SW 1271 (cell line): ENCODE measurements around the gene ZNF521.

Experiments used
- DNase-seq, 2 experiments: peaks; one replicate each; lab custom pipeline; 2025; lab: John Stamatoyannopoulos, UW

The ZNF521 gene

GRCh38 chr18:25075783-25076182, 276.2 kb downstream of the ZNF521 start:
- no peak for DNase-seq

DNA sequence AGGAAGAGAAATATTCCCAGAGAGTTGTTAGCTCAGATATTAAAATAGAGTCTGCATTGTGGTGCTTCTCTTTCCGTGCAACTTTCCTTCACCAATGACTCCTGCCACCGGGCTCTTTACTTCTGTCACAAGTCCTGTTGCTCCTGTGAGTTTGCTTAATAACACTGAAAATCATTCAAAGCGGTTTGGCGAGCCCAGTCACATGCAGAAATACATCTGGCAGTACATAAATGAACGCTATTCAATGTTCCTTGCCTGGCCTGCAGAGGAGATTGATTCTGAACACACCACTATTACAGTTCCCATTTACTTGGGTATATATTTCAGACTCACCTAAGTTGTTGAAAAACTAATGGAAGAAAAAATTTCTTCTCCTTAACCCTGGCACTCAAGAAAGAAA, 276.6 kb downstream of the ZNF521 start:
- no peak for DNase-seq

DNA sequence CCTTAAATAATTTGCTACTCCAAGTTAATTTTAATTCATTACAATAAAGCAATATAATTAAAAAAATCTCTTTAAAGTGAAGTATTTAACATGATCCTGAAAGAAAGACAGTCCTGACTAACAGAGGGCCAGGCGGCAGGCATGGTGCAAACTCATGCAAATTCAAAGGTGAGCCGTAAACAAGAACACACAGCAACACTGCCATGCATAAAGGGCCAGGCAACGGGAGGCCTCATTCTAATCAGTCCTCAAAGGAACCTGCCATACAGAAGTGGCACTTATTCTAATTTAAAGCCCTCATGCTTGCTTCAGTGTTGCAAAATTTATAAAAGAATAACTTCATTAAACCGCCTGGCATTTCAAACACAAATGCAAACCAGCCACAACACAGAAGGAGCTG, 277.0 kb downstream of the ZNF521 start:
- DNase-seq, result no peak

DNA sequence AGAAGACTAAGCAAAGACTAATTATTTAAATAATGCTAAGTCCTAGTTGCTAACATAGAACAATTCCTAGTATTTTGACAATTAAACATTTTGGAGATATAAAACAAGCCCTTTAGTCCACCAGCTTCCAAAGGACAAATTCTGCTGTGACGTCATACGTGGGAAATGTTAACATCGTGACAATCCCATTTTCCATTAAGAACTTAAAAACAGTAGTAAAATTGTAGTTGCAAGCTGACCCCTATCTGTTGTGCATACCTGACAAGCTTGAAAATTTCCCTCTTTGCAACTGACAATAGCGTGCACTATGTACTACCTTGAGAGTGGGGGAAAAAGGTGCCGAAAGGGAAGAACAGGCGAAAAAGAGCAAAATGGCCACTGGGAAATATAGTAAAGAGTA, 279.8 kb downstream of the ZNF521 start:
- no peak for DNase-seq

- no peak for DNase-seq
Observed at GRCh38 chr18:25067275-25068025, 284.5 kb downstream of the ZNF521 start.

- no peak for DNase-seq
Observed at GRCh38 chr18:25066516-25066915, 285.4 kb downstream of the ZNF521 start.

- no peak for DNase-seq
Observed at GRCh38 chr18:25062720-25063119, 289.2 kb downstream of the ZNF521 start.

GRCh38 chr18:25061395-25061794, 290.6 kb downstream of the ZNF521 start:
- DNase-seq, result no peak

DNA sequence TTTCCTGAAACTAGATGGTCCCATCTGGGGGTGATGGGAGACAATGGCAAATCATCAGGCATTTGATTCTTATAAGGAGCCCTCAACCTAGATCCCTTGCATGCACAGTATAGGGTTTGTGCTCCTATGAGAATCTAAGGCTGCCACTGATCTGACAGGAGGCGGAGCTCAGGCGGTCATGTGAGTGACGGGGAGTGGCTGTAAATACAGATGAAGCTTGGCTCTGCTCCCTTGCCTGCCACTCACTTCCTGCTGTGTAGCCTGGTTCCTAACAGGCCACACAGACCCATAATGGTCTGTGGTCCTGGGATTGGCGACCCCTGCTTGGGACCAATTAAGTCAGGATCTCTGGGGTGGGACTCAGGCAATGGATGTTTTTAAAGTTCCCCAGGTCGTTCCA, 293.4 kb downstream of the ZNF521 start:
- DNase-seq, result no peak

GRCh38 chr18:25057491-25058050, 294.4 kb downstream of the ZNF521 start:
- no peak for DNase-seq

DNA sequence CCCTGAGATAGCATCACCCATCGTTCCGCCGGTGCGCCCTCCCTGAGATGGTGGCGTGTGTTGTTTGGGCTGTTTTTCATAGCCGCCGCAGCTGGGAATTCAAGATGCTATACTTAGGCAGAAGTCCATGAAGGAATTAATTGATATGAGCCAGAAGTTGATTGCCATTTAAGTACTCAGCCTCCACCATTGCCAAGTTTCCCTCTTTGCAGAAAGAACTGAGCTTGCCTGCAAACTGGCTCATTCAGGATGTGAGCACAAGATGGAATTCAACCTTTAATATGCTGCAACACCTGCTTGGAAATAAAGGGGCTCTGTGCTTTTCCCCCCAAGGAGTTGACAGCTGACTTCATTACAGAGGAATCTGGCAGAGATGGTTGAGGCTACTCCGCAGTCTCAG, 295.5 kb downstream of the ZNF521 start:
- no peak for DNase-seq

- no peak for DNase-seq
Observed at GRCh38 chr18:25055076-25055475, 296.9 kb downstream of the ZNF521 start.

DNA sequence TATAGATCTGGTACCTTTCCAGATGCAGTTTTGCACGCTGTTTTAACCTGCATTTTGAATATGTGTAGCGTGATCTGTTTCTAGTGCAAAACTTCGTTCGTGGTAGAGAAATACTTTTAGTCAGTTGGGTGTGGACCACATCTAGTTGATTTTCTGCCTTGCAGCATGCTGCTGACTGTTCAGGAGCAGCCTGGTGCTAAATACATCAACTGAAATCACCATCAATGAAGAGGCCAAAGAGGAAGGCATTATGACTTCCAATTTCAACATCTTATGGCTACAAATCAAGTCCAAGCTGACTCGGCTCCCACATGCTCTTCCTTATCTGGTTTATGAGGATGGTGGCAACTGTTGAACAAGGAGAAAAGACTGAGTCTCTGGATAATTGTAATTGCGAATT, 298.5 kb downstream of the ZNF521 start:
- DNase-seq, result no peak

GRCh38 chr18:25052511-25052921, 299.4 kb downstream of the ZNF521 start:
- no peak for DNase-seq

- no peak for DNase-seq
Observed at GRCh38 chr18:25050605-25051004, 301.4 kb downstream of the ZNF521 start.

DNA sequence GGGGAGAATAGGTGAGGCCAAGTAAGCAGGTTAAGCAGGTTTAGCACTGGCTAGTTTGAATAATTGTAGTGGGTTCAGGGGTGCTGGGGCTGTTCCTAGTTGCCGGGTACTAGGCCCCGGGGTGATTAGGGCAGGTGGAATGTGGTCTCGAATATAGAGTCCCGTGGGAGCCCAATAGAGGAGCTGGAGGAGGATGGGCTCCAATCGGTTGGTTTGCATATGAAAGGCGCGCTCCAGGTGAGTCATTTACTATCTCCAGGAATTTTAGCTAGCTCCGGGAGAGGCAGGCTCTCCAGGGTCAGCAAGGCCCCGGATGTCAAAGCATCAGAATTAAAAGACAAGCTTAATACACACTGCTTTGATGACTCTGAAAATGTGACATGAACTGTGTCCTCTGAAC, 304.0 kb downstream of the ZNF521 start:
- DNase-seq, result no peak

DNA sequence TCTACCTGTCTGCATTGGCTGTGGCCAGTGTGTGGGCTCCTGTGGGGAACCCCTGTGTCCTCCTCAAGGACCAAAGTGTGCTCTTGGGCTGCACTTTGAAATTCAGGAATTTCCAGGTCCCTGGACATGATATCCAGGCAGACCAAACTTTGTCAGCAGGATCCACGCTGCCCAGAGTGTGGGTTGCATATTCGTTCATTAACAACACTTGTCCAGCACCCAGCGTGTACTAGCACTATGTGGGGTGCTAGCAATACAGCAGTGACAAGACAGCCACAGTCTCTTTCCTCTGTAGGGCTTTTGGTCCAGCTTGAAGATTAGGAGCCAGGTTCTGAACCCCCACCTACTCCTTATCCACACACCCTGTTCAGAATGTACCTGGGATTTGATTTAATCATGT, 304.5 kb downstream of the ZNF521 start:
- no peak for DNase-seq

- DNase-seq, result no peak
Observed at GRCh38 chr18:25044694-25045093, 307.3 kb downstream of the ZNF521 start.

GRCh38 chr18:25043104-25043503, 308.9 kb downstream of the ZNF521 start:
- DNase-seq, result no peak

DNA sequence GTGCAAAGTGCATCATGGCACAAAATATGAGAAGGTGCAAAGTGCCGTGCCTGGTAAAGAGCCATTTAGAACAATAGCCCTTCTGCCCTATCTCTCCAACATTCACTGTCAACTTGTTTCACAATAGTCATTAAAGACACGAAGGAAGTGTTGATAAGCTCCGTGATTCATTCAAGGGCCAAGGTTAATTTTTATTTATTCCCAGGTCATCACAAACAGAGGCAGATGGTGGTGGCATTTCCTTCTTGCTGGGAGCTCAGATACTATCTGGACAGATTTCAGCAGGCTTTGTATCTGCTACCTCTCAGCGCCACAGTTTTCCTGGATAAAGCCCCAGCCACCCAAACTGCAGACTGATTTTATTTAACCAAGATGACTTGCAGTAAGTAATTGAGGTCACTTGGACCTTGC, 309.3 kb downstream of the ZNF521 start:
- no peak for DNase-seq

DNA sequence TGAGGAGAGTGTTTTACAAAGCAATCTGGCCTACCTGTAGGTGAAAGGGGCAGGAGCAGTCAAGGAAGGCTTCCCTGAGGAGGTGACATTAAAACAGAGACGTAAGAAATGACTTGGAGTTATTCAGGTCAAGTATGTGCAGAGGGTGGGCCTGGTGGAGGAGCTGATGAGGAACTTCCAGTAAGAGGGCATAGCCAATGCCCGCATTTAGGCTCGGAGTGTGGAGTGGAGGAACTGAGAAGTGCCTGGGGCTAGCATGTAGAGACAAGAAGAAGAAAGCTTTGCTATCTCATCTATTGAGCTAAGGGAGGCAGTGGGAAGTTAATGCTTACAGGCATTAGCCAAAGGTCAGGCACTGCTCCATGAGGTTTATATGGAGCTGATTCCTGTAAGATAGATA, 312.2 kb downstream of the ZNF521 start:
- no peak for DNase-seq

- DNase-seq, result no peak
Observed at GRCh38 chr18:25038261-25038660, 313.7 kb downstream of the ZNF521 start.

DNA sequence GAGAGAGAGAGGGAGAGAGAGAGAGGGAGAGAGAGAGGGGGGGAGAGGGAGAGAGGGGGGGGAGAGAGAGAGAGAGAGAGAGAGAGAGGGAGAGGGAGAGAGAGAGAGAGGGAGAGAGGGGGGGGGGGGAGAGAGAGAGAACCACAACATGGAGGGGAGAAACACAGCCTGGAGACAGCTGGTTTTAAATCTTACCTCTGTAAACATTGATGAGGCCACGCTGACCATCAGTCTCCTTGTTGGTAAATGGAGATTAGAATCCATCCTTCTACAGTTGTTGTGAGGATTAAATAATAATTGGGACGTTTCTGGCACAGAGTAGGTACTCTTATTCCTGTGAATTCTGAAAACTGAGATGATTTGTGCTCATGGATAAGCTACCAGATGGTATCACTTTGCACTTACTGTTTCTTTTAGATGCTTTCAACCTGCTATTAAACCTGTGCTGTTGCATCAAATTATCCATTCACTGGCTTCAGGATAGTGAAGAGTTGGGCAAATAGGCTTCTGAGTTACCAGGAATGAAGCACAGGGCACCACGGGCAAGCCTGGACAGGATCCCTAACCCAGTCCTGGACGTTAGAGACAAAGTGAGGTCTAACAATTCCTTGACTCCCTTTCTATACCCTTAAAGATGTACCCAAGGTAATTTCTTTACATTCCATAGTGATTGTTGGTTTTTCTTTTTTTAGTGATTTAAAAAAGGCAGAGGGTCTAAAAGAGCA, 318.1 kb downstream of the ZNF521 start:
- no peak for DNase-seq
